ENCODE data around the gene MCIDAS.

The MCIDAS gene

GRCh38 chr5:55226934-55227663 lies at the start of gene MCIDAS:
MCIDAS (minus strand) TSS chr5:55227315; CDS start chr5:55227138, 177 bp downstream.
- peak; percentile 51 to 56 for DNase-seq (ENCODE audit: low read depth in 2 of 2)

- DNase-seq (ENCODE audit: low read depth in 2 of 2), result no peak
Measured at GRCh38 chr5:55276771-55277170, 49.7 kb upstream of the MCIDAS start.

GRCh38 chr5:55258339-55258738 lies 31.2 kb upstream of the MCIDAS start:
- no peak for DNase-seq (ENCODE audit: low read depth in 2 of 2)

- DNase-seq (ENCODE audit: low read depth in 2 of 2), result no peak
Measured at GRCh38 chr5:55254802-55255201, 27.7 kb upstream of the MCIDAS start.

GRCh38 chr5:55250064-55250463 lies 22.9 kb upstream of the MCIDAS start:
- DNase-seq (ENCODE audit: low read depth in 2 of 2), result no peak

- DNase-seq (ENCODE audit: low read depth in 2 of 2), result no peak
Measured at GRCh38 chr5:55241746-55242145, 14.6 kb upstream of the MCIDAS start.

GRCh38 chr5:55236800-55237199 lies 9.7 kb upstream of the MCIDAS start:
- DNase-seq (ENCODE audit: low read depth in 2 of 2), result no peak

- DNase-seq (ENCODE audit: low read depth in 2 of 2), result no peak
Measured at GRCh38 chr5:55234121-55234700, 7.1 kb upstream of the MCIDAS start.

GRCh38 chr5:55232985-55233928 lies 6.1 kb upstream of the MCIDAS start, which contains the start of gene CCNO:
CCNO (minus strand) TSS chr5:55233608; CDS start chr5:55233523, 85 bp downstream.
- peak; percentile 43 to 45 for DNase-seq (ENCODE audit: low read depth in 2 of 2)

GRCh38 chr5:55232271-55232984 lies 5.3 kb upstream of the MCIDAS start:
- no peak for DNase-seq (ENCODE audit: low read depth in 2 of 2)

- DNase-seq (ENCODE audit: low read depth in 2 of 2), result no peak
Measured at GRCh38 chr5:55231919-55232270, 4.8 kb upstream of the MCIDAS start.

- DNase-seq (ENCODE audit: low read depth in 2 of 2), result no peak
Measured at GRCh38 chr5:55231029-55231918, 4.2 kb upstream of the MCIDAS start.

GRCh38 chr5:55230086-55230629 lies 3.0 kb upstream of the MCIDAS start:
- no peak for DNase-seq (ENCODE audit: low read depth in 2 of 2)

- no peak for DNase-seq (ENCODE audit: low read depth in 2 of 2)
Measured at GRCh38 chr5:55227664-55228430, 732 bp upstream of the MCIDAS start.

- DNase-seq (ENCODE audit: low read depth in 2 of 2), result peak; percentile 66 to 70
Measured at GRCh38 chr5:55226027-55226933, 835 bp downstream of the MCIDAS start.

GRCh38 chr5:55225346-55225745 lies 1.8 kb downstream of the MCIDAS start:
- no peak for DNase-seq (ENCODE audit: low read depth in 2 of 2)

- DNase-seq (ENCODE audit: low read depth in 2 of 2), result no peak
Measured at GRCh38 chr5:55223812-55224240, 3.3 kb downstream of the MCIDAS start.

- no peak for DNase-seq (ENCODE audit: low read depth in 2 of 2)
Measured at GRCh38 chr5:55222985-55223811, 3.9 kb downstream of the MCIDAS start.

Measured in stimulated activated CD4-positive, alpha-beta T cell treated with anti-CD3 and anti-CD28 coated beads, Interleukin-4, amount 100 ng/mL, for 48 hours (primary cell).